Osteocyte (in vitro differentiated cells): ENCODE data around the gene KRTAP15-1. TPM values are rescaled to one million over a fixed set of nuclear protein-coding genes. Genes with fewer than 3 reads are reported as not detected.

Experiments used
- DNase-seq: peaks from one replicate; pipeline ENCODE4 v3.0.0; 2021; ENCODE audit warnings: mixed read lengths; ENCODE audit not compliant: unreplicated experiment; ENCODE audit errors: extremely low spot score
- H3K27ac Mint-ChIP-seq: one replicate; pipeline ENCODE4 v1.8.0; 2021; ENCODE audit warnings: mild to moderate bottlenecking, mixed read lengths; ENCODE audit not compliant: unreplicated experiment
- H3K27me3 Mint-ChIP-seq: one replicate; pipeline ENCODE4 v1.8.0; 2021; ENCODE audit warnings: mixed read lengths; ENCODE audit not compliant: unreplicated experiment
- H3K36me3 Mint-ChIP-seq: one replicate; pipeline ENCODE4 v1.8.0; 2021; ENCODE audit warnings: mixed read lengths; ENCODE audit not compliant: unreplicated experiment
- H3K4me1 Mint-ChIP-seq: one replicate; pipeline ENCODE4 v1.8.0; 2021; ENCODE audit warnings: mixed read lengths; ENCODE audit not compliant: unreplicated experiment
- H3K4me3 Mint-ChIP-seq: one replicate; pipeline ENCODE4 v1.8.0; 2021; ENCODE audit warnings: mild to moderate bottlenecking, moderate library complexity, mixed read lengths; ENCODE audit not compliant: unreplicated experiment
- H3K9me3 Mint-ChIP-seq: one replicate; pipeline ENCODE4 v1.8.0; 2021; ENCODE audit warnings: mixed read lengths; ENCODE audit not compliant: unreplicated experiment
- CTCF ChIP-seq: fragments of 200-600 bp; sonication (generic); IDR thresholded peaks from 2 replicates; pipeline ENCODE4 v1.5.0; 2021; ENCODE audit warnings: antibody characterized with exemption, mild to moderate bottlenecking, moderate library complexity
- long read RNA-seq: library from polyadenylated mRNA; unstranded; transcript quantifications from one replicate; pipeline ENCODE4 v2.0.0, GENCODE V29; 2021
- total RNA-seq: library from RNA; stranded (reverse); gene quantifications from 2 replicates; pipeline ENCODE4 v1.2.1, GENCODE V29; 2021

The KRTAP15-1 gene
- total RNA-seq: not detected in 2 replicates
- long read RNA-seq: 0 reads

GRCh38 chr21:30439975-30440374, at the start of gene KRTAP15-1:
TSS of gene KRTAP15-1 (plus strand) at chr21:30440275. CDS start at chr21:30440328, 53 bp downstream.
- H3K4me1 Mint-ChIP-seq: no peaks in the 10 kb centered on the region
- peaks cover 28% of the 10 kb centered on the region for H3K27me3 Mint-ChIP-seq
- no peaks in the 10 kb centered on the region for H3K9me3 Mint-ChIP-seq
- no peak for TF ChIP-seq CTCF
- H3K36me3 Mint-ChIP-seq: no peaks in the 10 kb centered on the region
- no peak within 1 kb of the TSS for H3K4me3 Mint-ChIP-seq
- no peak for DNase-seq
- no peak within 1 kb of the TSS for H3K27ac Mint-ChIP-seq

GRCh38 chr21:30391492-30392025, 48.5 kb upstream of the KRTAP15-1 start:
- H3K27ac Mint-ChIP-seq: no peak overlapping the region
- peaks cover 8% of the 10 kb centered on the region for H3K9me3 Mint-ChIP-seq
- no peak overlapping the region for H3K4me3 Mint-ChIP-seq
- no peaks in the 10 kb centered on the region for H3K4me1 Mint-ChIP-seq
- H3K36me3 Mint-ChIP-seq: no peaks in the 10 kb centered on the region
- no peak for TF ChIP-seq CTCF
- DNase-seq: no peak
- H3K27me3 Mint-ChIP-seq: peaks cover 7% of the 10 kb centered on the region

- no peak within 1 kb of the TSS for H3K4me3 Mint-ChIP-seq
- DNase-seq: no peak
- H3K36me3 Mint-ChIP-seq: no peaks in the 10 kb centered on the region
- H3K9me3 Mint-ChIP-seq: peaks cover 4% of the 10 kb centered on the region
- no peaks in the 10 kb centered on the region for H3K4me1 Mint-ChIP-seq
- TF ChIP-seq CTCF: no peak
- H3K27me3 Mint-ChIP-seq: peaks cover 11% of the 10 kb centered on the region
- H3K27ac Mint-ChIP-seq: no peak within 1 kb of the TSS
Observed at GRCh38 chr21:30395731-30396130, 44.3 kb upstream of the KRTAP15-1 start, which contains the start of gene KRTAP13-1. TSS of gene KRTAP13-1 (plus strand) at chr21:30396031. CDS start at chr21:30396087, 56 bp downstream.

- Mint-ChIP-seq H3K4me3 (peak overlapping the region; percentile 31), H3K4me1 (peaks cover 7% of the 10 kb centered on the region), H3K27me3 (peaks cover 37% of the 10 kb centered on the region), H3K9me3 (peaks cover 6% of the 10 kb centered on the region), H3K36me3 (no peaks in the 10 kb centered on the region), H3K27ac (peak overlapping the region; percentile 17)
- TF ChIP-seq CTCF: peak; percentile 70
- DNase-seq: no peak
Observed at GRCh38 chr21:30408782-30409494, 31.1 kb upstream of the KRTAP15-1 start.

- Mint-ChIP-seq H3K4me3 (no peak overlapping the region), H3K9me3 (peaks cover 12% of the 10 kb centered on the region), H3K27me3 (peaks cover 20% of the 10 kb centered on the region), H3K27ac (no peak overlapping the region), H3K4me1 (no peaks in the 10 kb centered on the region), H3K36me3 (no peaks in the 10 kb centered on the region)
- no peak for DNase-seq
- no peak for TF ChIP-seq CTCF
Observed at GRCh38 chr21:30415993-30416392, 24.1 kb upstream of the KRTAP15-1 start.
